SU-DHL-6 (cell line): ENCODE measurements around the gene SERINC3.

Experiments used
- H2AFZ ChIP-seq: fragments of 200-600 bp; sonication (generic); 2 replicates; pipeline ENCODE4 v1.6.1; 2014; ENCODE audit warnings: low read depth, mild to moderate bottlenecking, moderate library complexity, mixed read lengths, antibody characterized with exemption, low read length; ENCODE audit not compliant: severe bottlenecking
- H3F3A ChIP-seq: fragments of 200-600 bp; shearing (Covaris generic); 2 replicates; pipeline ENCODE4 v1.6.0; 2016; ENCODE audit warnings: antibody characterized with exemption, mild to moderate bottlenecking; ENCODE audit not compliant: insufficient read depth
- H3K27ac ChIP-seq: fragments of 200-600 bp; sonication (generic); 2 replicates; pipeline ENCODE4 v1.5.1; 2016; ENCODE audit warnings: low read depth, mild to moderate bottlenecking, low read length, moderate library complexity, mixed read lengths
- H3K27me3 ChIP-seq: fragments of 200-600 bp; sonication (generic), shearing (Covaris generic); 2 replicates; pipeline ENCODE4 v1.6.0; 2014; ENCODE audit warnings: mild to moderate bottlenecking, low read length
- H3K36me3 ChIP-seq: fragments of 200-600 bp; sonication (generic); 2 replicates; pipeline ENCODE4 v1.6.1; 2014; ENCODE audit warnings: mild to moderate bottlenecking, low read length, mixed read lengths
- H3K4me2 ChIP-seq: fragments of 300-600, 200-600 bp; shearing (Covaris generic), sonication (generic); 2 replicates; pipeline ENCODE4 v1.6.0; 2014; ENCODE audit warnings: low read length, low read depth, mild to moderate bottlenecking; ENCODE audit not compliant: poor library complexity, severe bottlenecking
- H3K4me3 ChIP-seq: fragments of 200-600 bp; sonication (generic); 2 replicates; pipeline ENCODE4 v1.5.1; 2014; ENCODE audit warnings: antibody characterized with exemption, low read length, mild to moderate bottlenecking, mixed read lengths; ENCODE audit not compliant: insufficient read depth, poor library complexity, severe bottlenecking
- H3K79me2 ChIP-seq: fragments of 200-600 bp; sonication (generic); 2 replicates; pipeline ENCODE4 v1.6.1; 2014; ENCODE audit warnings: mild to moderate bottlenecking, low read length, moderate library complexity; ENCODE audit not compliant: insufficient read depth
- H3K9ac ChIP-seq: fragments of 200-600 bp; sonication (generic); 2 replicates; pipeline ENCODE4 v1.7.0; 2014; ENCODE audit warnings: mild to moderate bottlenecking, low read length
- H3K9me2 ChIP-seq: fragments of 200-600 bp; sonication (generic); replicated peaks from 2 replicates; pipeline ENCODE4 v1.6.1; 2014; ENCODE audit warnings: low read length; ENCODE audit not compliant: insufficient read depth
- H3K9me3 ChIP-seq: fragments of 200-600 bp; sonication (generic); 2 replicates; pipeline ENCODE4 v1.6.1; 2014; ENCODE audit warnings: low read length, mixed read lengths; ENCODE audit not compliant: insufficient read depth
- H4K20me1 ChIP-seq: fragments of 200-600 bp; sonication (generic); 2 replicates; pipeline ENCODE4 v1.6.1; 2014; ENCODE audit warnings: low read depth, mild to moderate bottlenecking, antibody characterized with exemption, low read length, moderate library complexity, mixed read lengths
- CTCF ChIP-seq: fragments of 200-600 bp; sonication (generic); IDR thresholded peaks from one replicate; pipeline ENCODE4 v1.5.1; 2017; ENCODE audit warnings: antibody characterized with exemption, mild to moderate bottlenecking, low read length, moderate library complexity; ENCODE audit not compliant: insufficient read depth, poor library complexity, severe bottlenecking
- EZH2phosphoT487 ChIP-seq: fragments of 200-600 bp; sonication (generic), shearing (Covaris generic); conservative IDR thresholded peaks from 2 replicates; pipeline ENCODE4 v1.6.1; 2018; ENCODE audit warnings: mild to moderate bottlenecking, antibody characterized with exemption, low read length, moderate library complexity, mixed read lengths

SERINC3 gene

GRCh38 chr20:44526129-44526528 is 4.3 kb upstream of the SERINC3 start:
- Histone ChIP-seq H2AFZ (no peak overlapping the region), H3K9ac (no peak overlapping the region)

GRCh38 chr20:44523746-44524145 is 1.9 kb upstream of the SERINC3 start:
- no peaks in the 10 kb centered on the region for H3K9me3 ChIP-seq
- no peak overlapping the region for H2AFZ ChIP-seq
- TF ChIP-seq CTCF (no peak), EZH2phosphoT487 (no peak)
- no peaks in the 10 kb centered on the region for H3F3A ChIP-seq
- peaks cover 30% of the 10 kb centered on the region for H3K79me2 ChIP-seq
- H4K20me1 ChIP-seq, result no peaks in the 10 kb centered on the region
- H3K27ac ChIP-seq, result no peak overlapping the region
- no peak overlapping the region for H3K4me2 ChIP-seq
- H3K36me3 ChIP-seq, result no peaks in the 10 kb centered on the region
- H3K27me3 ChIP-seq, result no peaks in the 10 kb centered on the region
- H3K9me2 ChIP-seq, result no peaks in the 10 kb centered on the region
- H3K9ac ChIP-seq, result no peak overlapping the region
- H3K4me3 ChIP-seq, result no peak overlapping the region

More at GRCh38 chr20:44526129-44526528, 4.3 kb upstream of the SERINC3 start:
- Histone ChIP-seq H3K4me3 (no peak overlapping the region), H3K27me3 (no peaks in the 10 kb centered on the region), H3K27ac (no peak overlapping the region), H4K20me1 (no peaks in the 10 kb centered on the region), H3K9me2 (no peaks in the 10 kb centered on the region), H3K9me3 (no peaks in the 10 kb centered on the region), H3F3A (no peaks in the 10 kb centered on the region), H3K79me2 (peaks cover 7% of the 10 kb centered on the region), H3K4me2 (no peak overlapping the region), H3K36me3 (no peaks in the 10 kb centered on the region)
- no peak for TF ChIP-seq CTCF
- TF ChIP-seq EZH2phosphoT487, result no peak

GRCh38 chr20:44522841-44523240 is 971 bp upstream of the SERINC3 start:
- Histone ChIP-seq H3K9ac (peak overlapping the region; percentile 75), H3K36me3 (no peaks in the 10 kb centered on the region), H3K4me3 (no peak overlapping the region), H4K20me1 (no peaks in the 10 kb centered on the region), H3K9me2 (no peaks in the 10 kb centered on the region), H3K4me2 (peak overlapping the region; percentile 71), H3K27ac (no peak overlapping the region), H3K27me3 (no peaks in the 10 kb centered on the region), H3K79me2 (peaks cover 39% of the 10 kb centered on the region), H2AFZ (peak overlapping the region; percentile 65), H3F3A (no peaks in the 10 kb centered on the region), H3K9me3 (no peaks in the 10 kb centered on the region)
- TF ChIP-seq EZH2phosphoT487 (no peak), CTCF (no peak)
